Skeletal muscle tissue (tissue), 4 donors: Measurements from ENCODE around the gene HSD17B1. TPM values are rescaled to one million over a fixed set of nuclear protein-coding genes. Genes with fewer than 3 reads are reported as not detected.

Source experiments
- H3K27ac ChIP-seq: one replicate; pipeline ENCODE4 v1.7.0; 2013; ENCODE audit warnings: mild to moderate bottlenecking, low read depth, low read length, inconsistent platforms
- H3K27me3 ChIP-seq, 3 donors: one replicate each; pipeline ENCODE4 v1.7.0; 2013; ENCODE audit warnings: low read length in 3 of 3; ENCODE audit not compliant: control insufficient read depth in 3 of 3, insufficient read depth in 3 of 3
- H3K36me3 ChIP-seq, 3 donors: one replicate each; pipeline ENCODE4 v1.7.0; 2013; ENCODE audit warnings: low read length in 3 of 3; ENCODE audit not compliant: control insufficient read depth in 3 of 3, insufficient read depth in 3 of 3
- H3K4me1 ChIP-seq, 3 donors: one replicate each; pipeline ENCODE4 v1.7.0; 2013; ENCODE audit warnings: low read length in 3 of 3, mild to moderate bottlenecking in 3 of 3; ENCODE audit not compliant: control insufficient read depth in 3 of 3, insufficient read depth in 3 of 3
- H3K4me3 ChIP-seq, 3 donors: one replicate each; pipeline ENCODE4 v1.7.0; 2013; ENCODE audit warnings: low read length in 3 of 3
- H3K9ac ChIP-seq, 3 donors: one replicate each; pipeline ENCODE4 v1.7.0; 2013; ENCODE audit warnings: low read length in 3 of 3, mild to moderate bottlenecking in 3 of 3, moderate library complexity in 2 of 3, low read depth in 1 of 3
- H3K9me3 ChIP-seq, 3 donors: one replicate each; pipeline ENCODE4 v1.7.0; 2013; ENCODE audit warnings: low read length in 3 of 3; ENCODE audit not compliant: control insufficient read depth in 3 of 3
- total RNA-seq: library from RNA; depleted of rRNA; stranded (reverse); fragments of >200 nt; gene quantifications from one replicate; pipeline ENCODE4 v1.2.3, GENCODE V29; 2014
- donor health status: Osteomylitis.

The HSD17B1 gene
- total RNA-seq, 1 donor from 2014 or later = 1.6 TPM

- H3K4me1 ChIP-seq = peaks cover 12 to 23% (median 19%) of the 10 kb centered on the region in 3 donors
- peaks cover 48 to 52% (median 50%) of the 10 kb centered on the region in 3 donors for H3K36me3 ChIP-seq
Observed at GRCh38 chr17:42574463-42574862, 21.7 kb downstream of the HSD17B1 start.

GRCh38 chr17:42577140-42577531 lies 24.4 kb downstream of the HSD17B1 start:
- Histone ChIP-seq H3K9me3 (no peaks in the 10 kb centered on the region), H3K4me3 (peak overlapping the region; percentile 97 to 99 (median 99)), H3K27ac (peak overlapping the region; percentile 89), H3K9ac (peak overlapping the region; percentile 74 to 96 (median 92)), H3K36me3 (peaks cover 49 to 54% (median 51%) of the 10 kb centered on the region in 3 donors), H3K27me3 (no peaks in the 10 kb centered on the region), H3K4me1 (peaks cover 12 to 23% (median 19%) of the 10 kb centered on the region in 3 donors)

More at GRCh38 chr17:42574463-42574862, 21.7 kb downstream of the HSD17B1 start:
- H3K9me3 ChIP-seq = no peaks in the 10 kb centered on the region
- no peak overlapping the region for H3K27ac ChIP-seq
- no peak overlapping the region for H3K4me3 ChIP-seq
- H3K9ac ChIP-seq = no peak overlapping the region
- no peaks in the 10 kb centered on the region for H3K27me3 ChIP-seq

- Histone ChIP-seq H3K4me1 (peaks cover 12 to 23% (median 19%) of the 10 kb centered on the region in 3 donors), H3K27me3 (no peaks in the 10 kb centered on the region), H3K36me3 (peaks cover 49 to 55% (median 54%) of the 10 kb centered on the region in 3 donors), H3K9ac (peak within 1 kb of the TSS; percentile 92 to 98 (median 96)), H3K4me3 (peak within 1 kb of the TSS; percentile 97 to 99 (median 99)), H3K9me3 (no peaks in the 10 kb centered on the region), H3K27ac (peak within 1 kb of the TSS; percentile 89)
Observed at GRCh38 chr17:42577532-42578281, 25.0 kb downstream of the HSD17B1 start, which contains the start of gene PSMC3IP. Gene PSMC3IP (minus strand): TSS chr17:42577729. CDS start chr17:42577686, 43 bp downstream.

GRCh38 chr17:42578282-42578869 lies 25.7 kb downstream of the HSD17B1 start:
- peak overlapping the region; percentile 97 to 99 (median 99) for H3K4me3 ChIP-seq
- H3K4me1 ChIP-seq = peaks cover 12 to 23% (median 19%) of the 10 kb centered on the region in 3 donors
- H3K9me3 ChIP-seq = no peaks in the 10 kb centered on the region
- peaks cover 49 to 54% (median 52%) of the 10 kb centered on the region in 3 donors for H3K36me3 ChIP-seq
- H3K27ac ChIP-seq = peak overlapping the region; percentile 89
- no peaks in the 10 kb centered on the region for H3K27me3 ChIP-seq
- peak overlapping the region; percentile 92 to 98 (median 96) for H3K9ac ChIP-seq

- no peaks in the 10 kb centered on the region for H3K27me3 ChIP-seq
- no peak overlapping the region for H3K9ac ChIP-seq
- H3K36me3 ChIP-seq = peaks cover 51 to 56% (median 52%) of the 10 kb centered on the region in 3 donors
Observed at GRCh38 chr17:42579794-42580551, 27.2 kb downstream of the HSD17B1 start.

GRCh38 chr17:42581744-42582270 lies 29.1 kb downstream of the HSD17B1 start:
- no peaks in the 10 kb centered on the region for H3K9me3 ChIP-seq
- peaks cover 52 to 70% (median 63%) of the 10 kb centered on the region in 3 donors for H3K36me3 ChIP-seq

More at GRCh38 chr17:42579794-42580551, 27.2 kb downstream of the HSD17B1 start:
- Histone ChIP-seq H3K27ac (no peak overlapping the region), H3K4me3 (no peak overlapping the region), H3K4me1 (peaks cover 12 to 24% (median 19%) of the 10 kb centered on the region in 3 donors), H3K9me3 (no peaks in the 10 kb centered on the region)

GRCh38 chr17:42584880-42585279 lies 32.2 kb downstream of the HSD17B1 start:
- peak overlapping the region in 1 of 3 donors; percentile 19 for H3K9ac ChIP-seq
- H3K27ac ChIP-seq = no peak overlapping the region
- H3K36me3 ChIP-seq = peaks cover 65 to 73% (median 68%) of the 10 kb centered on the region in 3 donors
- peaks cover 4 to 22% (median 14%) of the 10 kb centered on the region in 3 donors for H3K4me1 ChIP-seq
- no peak overlapping the region for H3K4me3 ChIP-seq
- H3K27me3 ChIP-seq = no peaks in the 10 kb centered on the region
- no peaks in the 10 kb centered on the region for H3K9me3 ChIP-seq

More at GRCh38 chr17:42581744-42582270, 29.1 kb downstream of the HSD17B1 start:
- Histone ChIP-seq H3K27me3 (no peaks in the 10 kb centered on the region), H3K4me1 (peaks cover 11 to 34% (median 25%) of the 10 kb centered on the region in 3 donors), H3K27ac (no peak overlapping the region), H3K9ac (no peak overlapping the region), H3K4me3 (no peak overlapping the region)

GRCh38 chr17:42585353-42585752 lies 32.6 kb downstream of the HSD17B1 start:
- H3K9me3 ChIP-seq = no peaks in the 10 kb centered on the region
- peaks cover 65 to 73% (median 69%) of the 10 kb centered on the region in 3 donors for H3K36me3 ChIP-seq
- no peaks in the 10 kb centered on the region for H3K27me3 ChIP-seq
- peaks cover 4 to 22% (median 14%) of the 10 kb centered on the region in 3 donors for H3K4me1 ChIP-seq
- H3K9ac ChIP-seq = peak overlapping the region in 2 of 3 donors; percentile 19 to 34
- H3K4me3 ChIP-seq = no peak overlapping the region
- H3K27ac ChIP-seq = no peak overlapping the region

- Histone ChIP-seq H3K27me3 (no peaks in the 10 kb centered on the region), H3K9me3 (no peaks in the 10 kb centered on the region), H3K27ac (no peak overlapping the region), H3K4me3 (no peak overlapping the region), H3K36me3 (peaks cover 61 to 74% (median 67%) of the 10 kb centered on the region in 3 donors), H3K4me1 (peaks cover 4 to 22% (median 14%) of the 10 kb centered on the region in 3 donors), H3K9ac (peak overlapping the region in 2 of 3 donors; percentile 60 to 63)
Observed at GRCh38 chr17:42586514-42587230, 33.9 kb downstream of the HSD17B1 start.
